HepG2 (cell line): ENCODE data around the gene BGN. TPM values are rescaled to one million over a fixed set of nuclear protein-coding genes. Genes with fewer than 3 reads are reported as not detected.

Source experiments
- ATAC-seq: fragments of 200-7000 bp; cut with Tn5 transposase; 3 replicates; pipeline ENCODE4 v1.9.1; 2020; ENCODE audit warnings: mild to moderate bottlenecking, moderate library complexity
- BruUV-seq: library from RNA; stranded (reverse); fragments of 400-500 nt; replicated peaks from 2 replicates; lab custom pipeline; 2021; lab: Mats Ljungman, UMichigan
- CTCF ChIA-PET: fragments of 300-600 bp; formaldehyde crosslinking; extraction: SDS; loops from one replicate; lab custom pipeline; 2021; ENCODE audit warnings: low total read pairs, inconsistent platforms, low intra/inter-chr PET ratio; lab: Yijun Ruan, JAX
- POLR2A ChIA-PET: fragments of 350-600 bp; sonication (Branson Sonifier 250); formaldehyde crosslinking; loops from one replicate; lab custom pipeline; 2020; ENCODE audit warnings: antibody characterized with exemption, inconsistent platforms; lab: Yijun Ruan, JAX
- DNase-seq: peaks from one replicate; pipeline ENCODE4 v3.0.0-alpha.2; 2015; ENCODE audit warnings: low spot score
- FAIRE-seq: peaks from 3 replicates; lab custom pipeline; 2011; peaks lifted over from hg19 to GRCh38; lab: Jason Lieb, UNC
- H2AFZ ChIP-seq: one replicate; pipeline ENCODE4 v1.6.1; 2011; ENCODE audit warnings: low read length, inconsistent platforms
- H3K27ac ChIP-seq: fragments of 300-600 bp; 3 replicates; pipeline ENCODE4 v1.8.0; 2011; ENCODE audit warnings: mixed run types, mild to moderate bottlenecking, mixed read lengths, low read length, inconsistent platforms; ENCODE audit not compliant: insufficient read depth; ENCODE audit errors: extremely low read length
- H3K27me3 ChIP-seq, 2 experiments: fragments of 200-600 bp in 1 of 2; 2 replicates in 1 of 2; 3 replicates in 1 of 2; pipeline versions ENCODE4 v1.6.0 to v1.8.0; 2011; ENCODE audit warnings: low read length in 2 of 2, mild to moderate bottlenecking in 2 of 2, moderate library complexity in 2 of 2, inconsistent platforms in 1 of 2; ENCODE audit not compliant: insufficient read depth in 2 of 2, control insufficient read depth in 1 of 2
- H3K36me3 ChIP-seq, 2 experiments: fragments of 200-600 bp in 1 of 2; replicated peaks in 1 of 2; 2 replicates in 1 of 2; 3 replicates in 1 of 2; pipeline versions ENCODE4 v1.5.1 to v1.8.0; 2011; ENCODE audit warnings: low read length in 2 of 2, inconsistent platforms in 1 of 2; ENCODE audit not compliant: insufficient read depth in 2 of 2, control insufficient read depth in 1 of 2
- H3K4me1 ChIP-seq: 2 replicates; pipeline ENCODE4 v1.5.1; 2012; ENCODE audit warnings: low read length, inconsistent platforms; ENCODE audit not compliant: insufficient read depth
- H3K4me2 ChIP-seq: 2 replicates; pipeline ENCODE4 v1.6.0; 2011; ENCODE audit warnings: low read depth, low read length, inconsistent platforms
- H3K4me3 ChIP-seq, 3 experiments: fragments of 200-600 bp in 1 of 3; sonication (generic), shearing (Covaris generic) in 1 of 3; replicated peaks in 1 of 3; 2 replicates each; pipeline ENCODE4 v1.5.1; 2011 to 2016; ENCODE audit warnings: low read length in 3 of 3, inconsistent platforms in 2 of 3, low read depth in 2 of 3, mild to moderate bottlenecking in 2 of 3, control low read depth in 1 of 3, mixed read lengths in 1 of 3; ENCODE audit not compliant: insufficient read depth in 1 of 3
- H3K79me2 ChIP-seq: one replicate; pipeline ENCODE4 v1.6.1; 2011; ENCODE audit warnings: low read length, inconsistent platforms; ENCODE audit not compliant: insufficient read depth
- H3K9ac ChIP-seq: 2 replicates; pipeline ENCODE4 v1.6.0; 2011; ENCODE audit warnings: mild to moderate bottlenecking, low read depth, low read length, inconsistent platforms; ENCODE audit not compliant: insufficient read depth
- H3K9me3 ChIP-seq: 2 replicates; pipeline ENCODE4 v1.5.1; 2012; ENCODE audit warnings: mild to moderate bottlenecking, low read length
- H4K20me1 ChIP-seq: 2 replicates; pipeline ENCODE4 v1.6.0; 2011; ENCODE audit warnings: inconsistent platforms, mild to moderate bottlenecking, low read length, moderate library complexity; ENCODE audit not compliant: insufficient read depth
- CHCHD3 ChIP-seq: sonication (generic); formaldehyde crosslinking; IDR thresholded peaks from 2 replicates; pipeline ENCODE4 v1.8.0; 2022; ENCODE audit warnings: mild to moderate bottlenecking, missing genetic modification reagents, moderate library complexity
- HNRNPLL ChIP-seq: fragments of 200-400 bp; formaldehyde crosslinking; IDR thresholded peaks from 2 replicates; pipeline ENCODE4 v1.6.1; 2017; ENCODE audit warnings: mild to moderate bottlenecking, low read depth, low read length; ENCODE audit not compliant: poor library complexity, severe bottlenecking
- MATR3 ChIP-seq: sonication (generic); formaldehyde crosslinking; IDR thresholded peaks from 2 replicates; pipeline ENCODE4 v1.4.0; 2020; ENCODE audit warnings: missing genetic modification reagents
- NFRKB ChIP-seq: fragments of 450-650 bp; IDR thresholded peaks from 2 replicates; pipeline ENCODE4 v1.6.1; 2017
- SRY ChIP-seq: sonication (generic); formaldehyde crosslinking; IDR thresholded peaks from 2 replicates; pipeline ENCODE4 v1.8.0; 2022; ENCODE audit warnings: mild to moderate bottlenecking, missing genetic modification reagents
- ZNF124 ChIP-seq: sonication (generic); formaldehyde crosslinking; IDR thresholded peaks from 2 replicates; pipeline ENCODE4 v1.4.0; 2020; ENCODE audit warnings: missing genetic modification reagents
- ZNF776 ChIP-seq: sonication (generic); formaldehyde crosslinking; IDR thresholded peaks from 2 replicates; pipeline ENCODE4 v1.4.0; 2020; ENCODE audit warnings: mild to moderate bottlenecking, missing genetic modification reagents
- WGBS: methylation state at CpG from one replicate; pipeline ENCODE4 v1.1.6; 2017; ENCODE audit warnings: low lambda C conversion rate; 5-methylcytosine and 5-hydroxymethylcytosine counted together
- in situ Hi-C: cut with HindIII; loops from 2 replicates; pipeline ENCODE4 v1.10.0; 2017; ENCODE audit warnings: low pct_unique_long_range_greater_than_20kb; ENCODE audit not compliant: extremely low pct_ligation_motif_present
- intact Hi-C: fragments of 100-400 bp; cut with micrococcal nuclease; formaldehyde crosslinking; loops from one replicate; pipeline ENCODE4 v1.10.0; 2022; ENCODE audit not compliant: unreplicated experiment
- polyA plus RNA-seq, 8 experiments: library from polyadenylated mRNA; depleted of rRNA in 3 of 8; stranded (reverse) in 7 of 8; unstranded in 1 of 8; fragments of >200 nt; fragmentation: Illumina TruSeq in 4 of 8; extraction: Trizol in 4 of 8; gene quantifications; 2 replicates each; pipeline versions ENCODE4 v1.2.1 to v1.2.3, GENCODE V29; 2011 to 2016; ENCODE audit warnings: low read depth in 4 of 8, missing spikeins in 1 of 8, mixed read lengths in 1 of 8; ENCODE audit not compliant: insufficient read depth in 1 of 8
- total RNA-seq, 5 experiments: library from RNA; depleted of rRNA; stranded (reverse); fragments of >200 nt; fragmentation: Illumina TruSeq; extraction: Trizol; gene quantifications; 2 replicates each; pipeline ENCODE4 v1.2.3, GENCODE V29; 2016; ENCODE audit warnings: low read depth in 1 of 5
- TF ChIP-seq, protein P1 (sequence below): IDR thresholded peaks from 2 replicates; pipeline ENCODE4 v1.6.1; 2016; ENCODE audit warnings: control low read depth

The BGN gene
- total and polyA plus RNA-seq, 2 of the 13 experiments (the other 11 are each of a cell fraction or from before 2014, with no cell fraction given), result 0.18 to 0.63 TPM

- WGBS, result 20% methylated on average over 5 of the region's 20 CpGs
- intact Hi-C loops, result no loop called here
- TF ChIP-seq ZNF124 (CRISPR knock-in tag) (no peak), CHCHD3 (CRISPR knock-in tag) (no peak), ZNF776 (no peak), HNRNPLL (no peak), NFRKB (no peak), SRY (CRISPR knock-in tag) (no peak), MATR3 (CRISPR knock-in tag) (no peak)
- TF ChIP-seq, protein P1, sequence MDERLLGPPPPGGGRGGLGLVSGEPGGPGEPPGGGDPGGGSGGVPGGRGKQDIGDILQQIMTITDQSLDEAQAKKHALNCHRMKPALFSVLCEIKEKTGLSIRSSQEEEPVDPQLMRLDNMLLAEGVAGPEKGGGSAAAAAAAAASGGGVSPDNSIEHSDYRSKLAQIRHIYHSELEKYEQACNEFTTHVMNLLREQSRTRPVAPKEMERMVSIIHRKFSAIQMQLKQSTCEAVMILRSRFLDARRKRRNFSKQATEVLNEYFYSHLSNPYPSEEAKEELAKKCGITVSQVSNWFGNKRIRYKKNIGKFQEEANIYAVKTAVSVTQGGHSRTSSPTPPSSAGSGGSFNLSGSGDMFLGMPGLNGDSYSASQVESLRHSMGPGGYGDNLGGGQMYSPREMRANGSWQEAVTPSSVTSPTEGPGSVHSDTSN (CRISPR knock-in tag), result peak; percentile 42; the same call in 1 of the 2 replicates
- Histone ChIP-seq H3K36me3 (no peaks in the 10 kb centered on the region), H3K9me3 (no peaks in the 10 kb centered on the region), H3K4me2 (peak overlapping the region; percentile 66), H3K27ac (no peak overlapping the region), H3K79me2 (no peaks in the 10 kb centered on the region), H4K20me1 (no peaks in the 10 kb centered on the region), H2AFZ (no peak overlapping the region), H3K4me3 (no peak overlapping the region; a peak in 1 of 6 replicates), H3K9ac (no peak overlapping the region), H3K27me3 (peaks cover 1 to 6% of the 10 kb centered on the region in 2 experiments; a peak in 1 of 5 replicates), H3K4me1 (peaks cover 87% of the 10 kb centered on the region)
- CTCF ChIA-PET, result no interaction called here
- FAIRE-seq (no peak), ATAC-seq (no peak), DNase-seq (no peak)
- BruUV-seq, result no TSS peak
- POLR2A ChIA-PET, result interaction anchor here (2.1 kb wide), 1 partner anchor 19 kb away, joined by 9 read pairs; the partner anchor contains the start of gene HAUS7
- in situ Hi-C loops, result no loop called here
Observed at GRCh38 chrX:153490217-153490930, 4.4 kb upstream of the BGN start.
